Measurements from ENCODE around the gene CPE.
A peak's percentile ranks its signal among the peaks of the same experiment; 100 is the strongest.
"Not testable (repeated sequence)": the region's sequence is repeated elsewhere in the genome, so short reads cannot be mapped to it uniquely, and the experiment has no call there.

CPE gene

GRCh38 chr4:165462009-165462408, 83.2 kb downstream of the CPE start:
- no peak for DNase-seq (ENCODE audit: low read depth in 2 of 2)

GRCh38 chr4:165464376-165464775, 85.6 kb downstream of the CPE start:
- no peak for DNase-seq (ENCODE audit: low read depth in 2 of 2)

GRCh38 chr4:165464813-165465381, 86.1 kb downstream of the CPE start:
- no peak for DNase-seq (ENCODE audit: low read depth in 2 of 2)

- no peak for DNase-seq (ENCODE audit: low read depth in 2 of 2)
These were observed 91.2 kb downstream of the CPE start for GRCh38 chr4:165470009-165470408.

GRCh38 chr4:165472943-165473676, 94.3 kb downstream of the CPE start:
- DNase-seq (ENCODE audit: low read depth in 2 of 2): no peak

- DNase-seq (ENCODE audit: low read depth in 2 of 2): no peak
These were observed 96.2 kb downstream of the CPE start for GRCh38 chr4:165474784-165475705.

- no peak for DNase-seq (ENCODE audit: low read depth in 2 of 2)
These were observed 96.9 kb downstream of the CPE start for GRCh38 chr4:165475706-165476070.

GRCh38 chr4:165476214-165477098, 97.6 kb downstream of the CPE start:
- no peak for DNase-seq (ENCODE audit: low read depth in 2 of 2)

GRCh38 chr4:165477799-165478198, 99.0 kb downstream of the CPE start:
- DNase-seq (ENCODE audit: low read depth in 2 of 2): no peak

GRCh38 chr4:165478260-165478659, 99.5 kb downstream of the CPE start:
- no peak for DNase-seq (ENCODE audit: low read depth in 2 of 2)

- no peak for DNase-seq (ENCODE audit: low read depth in 2 of 2)
These were observed 102.4 kb downstream of the CPE start for GRCh38 chr4:165481053-165481835.

GRCh38 chr4:165489786-165490185, 111.0 kb downstream of the CPE start:
- DNase-seq (ENCODE audit: low read depth in 2 of 2): no peak

GRCh38 chr4:165492583-165492982, 113.8 kb downstream of the CPE start:
- not testable (repeated sequence) for DNase-seq (ENCODE audit: low read depth in 2 of 2)

- DNase-seq (ENCODE audit: low read depth in 2 of 2): peak; percentile 22 to 25
These were observed 114.6 kb downstream of the CPE start for GRCh38 chr4:165493359-165493758.

GRCh38 chr4:165502916-165503907, 124.4 kb downstream of the CPE start:
- no peak for DNase-seq (ENCODE audit: low read depth in 2 of 2)

- no peak for DNase-seq (ENCODE audit: low read depth in 2 of 2)
These were observed 125.4 kb downstream of the CPE start for GRCh38 chr4:165504184-165504583.

GRCh38 chr4:165505958-165506837, 127.4 kb downstream of the CPE start:
- peak; percentile 64 to 67 for DNase-seq (ENCODE audit: low read depth in 2 of 2)

- no peak for DNase-seq (ENCODE audit: low read depth in 2 of 2)
These were observed 128.0 kb downstream of the CPE start for GRCh38 chr4:165506849-165507248.

GRCh38 chr4:165507381-165507780, 128.6 kb downstream of the CPE start:
- no peak for DNase-seq (ENCODE audit: low read depth in 2 of 2)
